GM18868 (cell line): Measurements from ENCODE around the gene TBL1Y.
"Not testable (repeated sequence)": the region's sequence is repeated elsewhere in the genome, so short reads cannot be mapped to it uniquely, and the experiment has no call there.

Experiments used
- ATAC-seq: cut with Tn5 transposase; IDR thresholded peaks from one replicate; pipeline ENCODE4 v1.9.1; 2021; ENCODE audit warnings: mild to moderate bottlenecking, moderate library complexity; ENCODE audit not compliant: unreplicated experiment

Gene TBL1Y

GRCh38 chrY:6972271-6972887 is 61.9 kb downstream of the TBL1Y start:
- ATAC-seq, result no peak

- ATAC-seq, result peak; percentile 43
These were observed 64.5 kb downstream of the TBL1Y start for GRCh38 chrY:6974971-6975370.

GRCh38 chrY:6977783-6978182 is 67.3 kb downstream of the TBL1Y start:
- peak; percentile 80 for ATAC-seq

- ATAC-seq, result no peak
These were observed 72.7 kb downstream of the TBL1Y start for GRCh38 chrY:6983221-6983620.

GRCh38 chrY:6987811-6988210 is 77.3 kb downstream of the TBL1Y start:
- ATAC-seq, result no peak

GRCh38 chrY:6989886-6990620 is 79.6 kb downstream of the TBL1Y start:
- no peak for ATAC-seq

GRCh38 chrY:6992041-6992440 is 81.5 kb downstream of the TBL1Y start:
- ATAC-seq, result no peak

- ATAC-seq, result no peak
These were observed 85.5 kb downstream of the TBL1Y start for GRCh38 chrY:6995987-6996386.

- no peak for ATAC-seq
These were observed 87.1 kb downstream of the TBL1Y start for GRCh38 chrY:6997503-6998066.

GRCh38 chrY:6999905-7000304 is 89.4 kb downstream of the TBL1Y start:
- peak; percentile 98 for ATAC-seq

GRCh38 chrY:7002581-7002980 is 92.1 kb downstream of the TBL1Y start:
- no peak for ATAC-seq

- ATAC-seq, result no peak
These were observed 97.4 kb downstream of the TBL1Y start for GRCh38 chrY:7007911-7008310.

- ATAC-seq, result no peak
These were observed 98.3 kb downstream of the TBL1Y start for GRCh38 chrY:7008578-7009355.

- ATAC-seq, result no peak
These were observed 102.6 kb downstream of the TBL1Y start for GRCh38 chrY:7013051-7013450.

GRCh38 chrY:7016521-7016920 is 106.0 kb downstream of the TBL1Y start:
- ATAC-seq, result no peak

GRCh38 chrY:7017244-7018080 is 107.0 kb downstream of the TBL1Y start:
- ATAC-seq, result peak; percentile 72

GRCh38 chrY:7039037-7039436 is 128.5 kb downstream of the TBL1Y start:
- ATAC-seq, result no peak

GRCh38 chrY:7040662-7041061 is 130.2 kb downstream of the TBL1Y start:
- no peak for ATAC-seq

- no peak for ATAC-seq
These were observed 131.5 kb downstream of the TBL1Y start for GRCh38 chrY:7041983-7042382.

- ATAC-seq, result not testable (repeated sequence)
These were observed 142.0 kb downstream of the TBL1Y start for GRCh38 chrY:7052461-7052860.

GRCh38 chrY:7056886-7057285 is 146.4 kb downstream of the TBL1Y start:
- ATAC-seq, result no peak
